SU-DHL-6 (cell line): ENCODE measurements around the gene FBXL2.

Experiments
- CTCF ChIP-seq: fragments of 200-600 bp; sonication (generic); IDR thresholded peaks from one replicate; pipeline ENCODE4 v1.5.1; 2017; ENCODE audit warnings: antibody characterized with exemption, mild to moderate bottlenecking, low read length, moderate library complexity; ENCODE audit not compliant: insufficient read depth, poor library complexity, severe bottlenecking
- EZH2phosphoT487 ChIP-seq: fragments of 200-600 bp; sonication (generic), shearing (Covaris generic); conservative IDR thresholded peaks from 2 replicates; pipeline ENCODE4 v1.6.1; 2018; ENCODE audit warnings: mild to moderate bottlenecking, antibody characterized with exemption, low read length, moderate library complexity, mixed read lengths

GRCh38 chr3:33394403-33395054, 117.3 kb downstream of the FBXL2 start:
- TF ChIP-seq CTCF (no peak), EZH2phosphoT487 (no peak)
